K562 (cell line): ENCODE measurements around the gene B3GALT5. TPM values are rescaled to one million over a fixed set of nuclear protein-coding genes. Genes with fewer than 3 reads are reported as not detected.

Experiments used
- ARID3A ChIP-seq: IDR thresholded peaks from 2 replicates; pipeline ENCODE4 v1.6.1; 2012; ENCODE audit warnings: low read depth, low read length, improper control_type of control experiment, borderline replicate concordance
- BDP1 ChIP-seq: IDR thresholded peaks from 3 replicates; pipeline ENCODE4 v1.6.1; 2011; ENCODE audit not compliant: insufficient read length, insufficient read depth
- DEAF1 ChIP-seq: fragments of 450-650 bp; formaldehyde crosslinking; IDR thresholded peaks from 2 replicates; pipeline ENCODE4 v1.4.0; 2020; ENCODE audit warnings: mild to moderate bottlenecking, moderate library complexity
- ELF4 ChIP-seq: fragments of 450-650 bp; formaldehyde crosslinking; IDR thresholded peaks from 2 replicates; pipeline ENCODE4 v1.4.0; 2022; ENCODE audit warnings: missing genetic modification characterization
- FOXJ2 ChIP-seq: fragments of 200-800 bp; sonication (Bioruptor generic); IDR thresholded peaks from 2 replicates; pipeline ENCODE4 v1.6.1; 2016; ENCODE audit warnings: missing genetic modification characterization, missing compliant biosample characterization
- MITF ChIP-seq: IDR thresholded peaks from 2 replicates; pipeline ENCODE4 v1.6.1; 2014; ENCODE audit warnings: antibody characterized with exemption
- MTF1 ChIP-seq: fragments of 250-450 bp; sonication (Bioruptor Pico); IDR thresholded peaks from 2 replicates; pipeline ENCODE4 v1.9.0; 2021; ENCODE audit warnings: moderate library complexity, mild to moderate bottlenecking, inconsistent platforms, borderline replicate concordance
- NEUROD1 ChIP-seq: fragments of 150-350 bp; IDR thresholded peaks from 2 replicates; pipeline ENCODE4 v1.6.1; 2014; ENCODE audit warnings: borderline replicate concordance, low read length, low read depth; ENCODE audit not compliant: partially characterized antibody
- POLR2A ChIP-seq: fragments of 450-650 bp; conservative IDR thresholded peaks from 2 replicates; pipeline ENCODE4 v1.6.1; 2016
- SMARCB1 ChIP-seq: IDR thresholded peaks from 2 replicates; pipeline ENCODE4 v1.6.1; 2011; ENCODE audit warnings: improper control_type of control experiment, low read depth; ENCODE audit not compliant: insufficient read length
- SMC3 ChIP-seq: conservative IDR thresholded peaks from 2 replicates; pipeline ENCODE4 v1.6.1; 2011; ENCODE audit warnings: low read depth, low read length, improper control_type of control experiment; ENCODE audit not compliant: insufficient read depth
- SPI1 ChIP-seq: IDR thresholded peaks from 2 replicates; pipeline ENCODE4 v1.6.1; 2011; ENCODE audit warnings: low read depth, low read length, control low read depth, borderline replicate concordance
- ZNF277 ChIP-seq: fragments of 250-450 bp; sonication (Bioruptor Pico); IDR thresholded peaks from 2 replicates; pipeline ENCODE4 v1.8.0; 2022; ENCODE audit warnings: inconsistent platforms, mild to moderate bottlenecking, moderate library complexity, borderline replicate concordance
- ZNF740 ChIP-seq, 3 experiments: fragments of 200-800 bp in 1 of 3; sonication (Bioruptor generic) in 1 of 3; sonication (generic) in 1 of 3; formaldehyde crosslinking in 1 of 3; IDR thresholded peaks; 2 replicates each; pipeline versions ENCODE4 v1.6.1 to v1.8.0; 2016 to 2022; ENCODE audit warnings: mild to moderate bottlenecking in 2 of 3, missing compliant biosample characterization in 2 of 3, missing genetic modification characterization in 2 of 3, missing genetic modification reagents in 1 of 3
- polyA plus RNA-seq, 8 experiments: library from polyadenylated mRNA; depleted of rRNA in 4 of 8; stranded (reverse) in 5 of 8; unstranded in 3 of 8; fragments of >200 nt; fragmentation: Nextera tagmentation in 2 of 8; fragmentation: Illumina TruSeq in 1 of 8; extraction: Ambion mirVana in 2 of 8; extraction: Trizol in 1 of 8; gene quantifications; 2 replicates each; pipeline versions ENCODE4 v1.2.1 to v1.2.3, GENCODE V29; 2011 to 2014; ENCODE audit warnings: inconsistent platforms in 1 of 8, missing spikeins in 1 of 8
- total RNA-seq, 7 experiments: library from RNA; depleted of rRNA in 6 of 7; stranded (reverse); fragments of >200 nt in 6 of 7; fragmentation: Illumina TruSeq in 2 of 7; extraction: Trizol in 2 of 7; gene quantifications; 2 replicates each; pipeline versions ENCODE4 v1.2.1 to v1.2.3, GENCODE V29; 2011 to 2021; ENCODE audit warnings: low replicate concordance in 1 of 7
- TF ChIP-seq, protein P1 (sequence below), 2 experiments: IDR thresholded peaks in 1 of 2; conservative IDR thresholded peaks in 1 of 2; 2 replicates each; pipeline ENCODE4 v1.6.1; 2016; ENCODE audit warnings: low read depth in 2 of 2, mild to moderate bottlenecking in 1 of 2, missing compliant biosample characterization in 1 of 2, missing genetic modification characterization in 1 of 2, moderate library complexity in 1 of 2

Gene B3GALT5
- total and polyA plus RNA-seq, 9 of the 15 experiments (the other 6 are each of a cell fraction or from before 2014, with no cell fraction given), result 0.02 TPM; not detected in 8

DNA sequence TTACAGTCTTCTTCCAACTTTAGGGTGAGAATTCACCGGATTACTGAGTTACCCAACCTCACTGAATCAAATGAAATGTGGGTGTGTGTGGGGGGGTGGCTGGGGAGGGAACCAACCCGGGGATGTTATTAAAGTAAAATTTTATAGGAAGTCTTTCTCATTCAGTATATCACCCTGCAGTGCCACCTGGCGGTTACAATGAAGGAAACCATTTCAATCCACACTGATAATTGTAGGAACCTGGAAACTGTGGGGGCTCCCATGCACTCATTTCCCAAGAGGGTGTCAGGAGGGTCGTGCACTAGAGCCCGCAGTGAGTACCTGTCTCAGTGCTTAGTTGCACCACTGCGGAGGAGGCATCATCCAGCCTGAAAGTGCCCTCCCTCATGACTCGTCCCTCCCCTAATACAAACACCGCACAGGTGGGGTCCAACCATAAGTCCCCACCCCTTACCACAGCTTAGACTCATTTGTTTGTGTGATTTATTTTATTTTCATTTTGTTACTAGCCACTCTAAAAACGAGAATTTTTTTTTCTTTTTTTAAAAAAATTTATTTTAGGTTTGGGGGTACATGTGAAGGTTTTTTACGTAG, 103.2 kb downstream of the B3GALT5 start (continued):
- TF ChIP-seq SMC3 (peak; percentile 71), MITF (no peak), FOXJ2 (tag) (no peak), DEAF1 (CRISPR knock-in tag) (0 out of 2 replicates have a peak, but pooled peaks have one; percentile 36), BDP1 (no peak), ELF4 (CRISPR knock-in tag) (no peak), ARID3A (peak; percentile 66; the same call in 1 of the 2 replicates), POLR2A (no peak), NEUROD1 (no peak), MTF1 (CRISPR knock-in tag) (no peak), ZNF740 (CRISPR knock-in tag; IDR thresholded peaks at IDR 0.05) (no peak), ZNF740 (tag; IDR thresholded peaks at IDR 0.05) (0 out of 4 replicates have a peak, but pooled peaks of 1 of the 2 experiments have one; percentile 34), ZNF277 (CRISPR knock-in tag) (no peak), SPI1 (no peak), SMARCB1 (no peak)
- TF ChIP-seq, protein P1, sequence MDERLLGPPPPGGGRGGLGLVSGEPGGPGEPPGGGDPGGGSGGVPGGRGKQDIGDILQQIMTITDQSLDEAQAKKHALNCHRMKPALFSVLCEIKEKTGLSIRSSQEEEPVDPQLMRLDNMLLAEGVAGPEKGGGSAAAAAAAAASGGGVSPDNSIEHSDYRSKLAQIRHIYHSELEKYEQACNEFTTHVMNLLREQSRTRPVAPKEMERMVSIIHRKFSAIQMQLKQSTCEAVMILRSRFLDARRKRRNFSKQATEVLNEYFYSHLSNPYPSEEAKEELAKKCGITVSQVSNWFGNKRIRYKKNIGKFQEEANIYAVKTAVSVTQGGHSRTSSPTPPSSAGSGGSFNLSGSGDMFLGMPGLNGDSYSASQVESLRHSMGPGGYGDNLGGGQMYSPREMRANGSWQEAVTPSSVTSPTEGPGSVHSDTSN (CRISPR knock-in tag; IDR thresholded peaks at IDR 0.05; ENCODE audit: low read depth), result no peak
- TF ChIP-seq, protein P1 (tag; conservative IDR thresholded peaks at IDR 0.05; ENCODE audit: low read depth), result no peak
